ENCODE data around the gene ZNF780B. TPM values are rescaled to one million over a fixed set of nuclear protein-coding genes. Genes with fewer than 3 reads are reported as not detected.

ZNF780B gene
- total RNA-seq, 1 experiment from 2014 or later: 31.9 TPM

- Mint-ChIP-seq H3K4me1 (no peaks in the 10 kb centered on the region), H3K27me3 (ENCODE audit: low read depth) (no peaks in the 10 kb centered on the region; the same call in 1 of the 2 replicates), H3K4me3 (no peak overlapping the region), H3K27ac (no peak overlapping the region), H3K9me3 (peaks cover 78 to 85% of the 10 kb centered on the region in 2 experiments), H3K36me3 (ENCODE audit: insufficient read depth in 1 of 3, low read depth in 3 of 3) (peaks cover 68 to 75% (median 69%) of the 10 kb centered on the region in 3 experiments)
- Histone ChIP-seq H3K9me3 (ENCODE audit: control insufficient read depth, low read depth, low read length) (peaks cover 71% of the 10 kb centered on the region), H3K23me2 (ENCODE audit: insufficient read length, low read depth, low read length, poor library complexity, severe bottlenecking) (no peaks in the 10 kb centered on the region), H3K4me1 (ENCODE audit: insufficient read depth, low read length) (no peaks in the 10 kb centered on the region), H3K56ac (ENCODE audit: insufficient read length, low read depth, low read length) (no peak overlapping the region), H2BK15ac (ENCODE audit: low read depth, low read length) (no peak overlapping the region), H4K91ac (ENCODE audit: insufficient read length, low read depth, low read length) (no peak overlapping the region), H4K8ac (replicated peaks; ENCODE audit: insufficient read length, low read depth, low read length) (no peak overlapping the region), H2AFZ (ENCODE audit: low read length) (no peak overlapping the region), H3K79me1 (ENCODE audit: insufficient read depth, low read depth, low read length, poor library complexity, severe bottlenecking) (no peaks in the 10 kb centered on the region), H2BK5ac (ENCODE audit: insufficient read length, low read length) (no peak overlapping the region), H3K23ac (ENCODE audit: insufficient read length, low read depth, low read length) (no peak overlapping the region), H2BK120ac (ENCODE audit: low read depth, low read length, poor library complexity, severe bottlenecking) (no peak overlapping the region), H4K5ac (ENCODE audit: insufficient read length, low read depth, low read length) (no peak overlapping the region), H3K27ac (ENCODE audit: insufficient read length, low read depth, low read length) (no peak overlapping the region), H3K14ac (ENCODE audit: insufficient read depth, low read length) (no peak overlapping the region), H3K4me2 (ENCODE audit: insufficient read depth, insufficient read length, low read length) (no peak overlapping the region), H3K18ac (ENCODE audit: insufficient read length, low read depth, low read length) (no peak overlapping the region), H3K4ac (ENCODE audit: low read depth, low read length) (no peak overlapping the region), H2BK12ac (ENCODE audit: insufficient read length, low read depth, low read length) (no peak overlapping the region), H2BK20ac (ENCODE audit: low read depth, low read length, poor library complexity, severe bottlenecking) (no peak overlapping the region), H3K27me3 (ENCODE audit: insufficient read depth, low read length) (no peaks in the 10 kb centered on the region), H2AK5ac (ENCODE audit: insufficient read length, low read length) (no peak overlapping the region), H3K9ac (ENCODE audit: extremely low read depth, insufficient read length, low read length) (no peak overlapping the region), H3T11ph (ENCODE audit: low read length) (no peak overlapping the region), H4K20me1 (ENCODE audit: control insufficient read depth, insufficient read depth, insufficient read length) (no peaks in the 10 kb centered on the region), H3K79me2 (ENCODE audit: insufficient read depth, low read length) (no peaks in the 10 kb centered on the region)
- TF ChIP-seq CTCF (conservative IDR thresholded peaks at IDR 0.05): no peak
- WGBS (ENCODE audit: extremely low coverage, insufficient read length, low lambda C conversion rate): no CpG with 5 or more reads among the region's 2 CpGs
- no peak for DNase-seq
These were observed 22.0 kb downstream of the ZNF780B start for GRCh38 chr19:40033989-40034560.
